Tongue (tissue), 3 donors: ENCODE measurements around the gene GRAP2. TPM values are rescaled to one million over a fixed set of nuclear protein-coding genes. Genes with fewer than 3 reads are reported as not detected.

Experiments used
- DNase-seq: peaks from one replicate; pipeline ENCODE4 v3.0.0-alpha.2; 2015
- small RNA-seq: library from RNA; depleted of rRNA; stranded (forward); fragments of <200 nt; gene quantifications from one replicate; pipeline ENCODE3, GENCODE V24; 2014; ENCODE audit warnings: low replicate concordance
- total RNA-seq: library from RNA; depleted of rRNA; stranded (reverse); fragments of >200 nt; gene quantifications from one replicate; pipeline ENCODE4 v1.2.3, GENCODE V29; 2014

Gene GRAP2
- total RNA-seq, 1 donor from 2014 or later = 2.8 TPM

DNA sequence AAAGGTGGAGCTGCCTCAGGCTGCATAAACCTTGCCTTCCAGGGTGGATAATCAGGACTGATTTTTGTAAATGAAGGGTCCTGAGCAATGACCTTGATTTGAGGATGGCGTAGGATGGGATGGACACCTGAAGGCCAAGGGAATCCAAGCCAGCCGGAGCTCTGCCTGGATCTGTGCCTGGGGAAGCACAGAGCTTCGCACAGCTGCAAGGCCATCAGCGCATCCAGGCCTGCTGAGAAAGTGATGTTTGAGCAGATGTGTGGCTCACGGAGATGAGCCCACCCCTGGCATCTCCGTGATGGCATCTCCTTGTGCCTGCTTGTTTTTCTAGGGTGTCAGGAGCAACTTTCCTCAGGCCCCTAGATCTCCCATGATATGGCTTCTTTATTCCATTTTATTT lies 117.2 kb downstream of the GRAP2 start:
- no peak for DNase-seq

DNA sequence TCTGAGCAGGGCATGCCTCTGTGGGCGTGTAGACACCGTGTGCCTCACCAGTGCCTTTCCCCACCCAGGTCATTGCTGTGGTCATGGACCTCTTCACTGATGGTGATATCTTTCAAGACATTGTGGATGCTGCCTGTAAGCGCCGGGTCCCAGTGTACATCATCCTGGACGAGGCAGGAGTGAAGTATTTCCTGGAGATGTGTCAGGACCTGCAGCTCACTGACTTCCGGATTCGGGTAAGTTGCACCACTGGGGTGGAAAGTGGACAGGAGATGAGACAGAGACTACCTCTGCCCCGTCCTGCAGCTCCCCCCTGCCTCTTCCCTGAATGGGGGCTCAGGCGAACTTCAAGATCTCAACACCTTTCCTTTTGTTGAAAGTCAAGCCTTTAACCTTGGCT lies 118.2 kb downstream of the GRAP2 start:
- no peak for DNase-seq

DNA sequence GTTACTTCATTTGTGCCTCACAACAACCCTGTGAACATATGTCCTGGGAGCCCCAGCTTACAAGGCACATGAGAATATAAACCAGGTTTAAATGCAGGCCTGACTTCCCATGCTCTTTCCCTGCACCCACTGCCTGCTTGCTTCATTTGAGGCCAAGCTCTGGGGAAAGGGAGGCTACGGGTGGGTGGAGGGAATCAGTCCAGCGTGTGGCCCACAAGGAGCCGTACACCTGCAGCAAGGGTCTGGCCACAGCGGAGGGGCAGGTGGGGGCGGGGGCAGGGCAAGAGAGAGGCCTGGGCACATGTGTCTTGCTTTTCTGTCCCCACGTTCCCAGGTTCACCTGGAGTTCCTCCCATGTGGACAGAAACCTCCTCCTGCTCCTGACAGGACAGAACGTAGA lies 120.1 kb downstream of the GRAP2 start:
- DNase-seq = no peak

- no peak for DNase-seq
These were observed 120.6 kb downstream of the GRAP2 start for GRCh38 chr22:40021401-40022000.

- DNase-seq = peak; percentile 56
These were observed 121.8 kb downstream of the GRAP2 start for GRCh38 chr22:40022536-40023240.

Small RNA genes lying within 50 kb of the gene (small RNA-seq; reads per million reads assigned to genes)
- gene RN7SKP210 = not detected

Other genes starting within 250 kb of the GRAP2 start
- gene ENTHD1, start 7.3 kb upstream of the GRAP2 start, total RNA-seq = not detected
- gene TMA7B, start 59.3 kb downstream of the GRAP2 start, total RNA-seq = not detected
- 6.3 TPM for gene FAM83F, start 93.9 kb downstream of the GRAP2 start, total RNA-seq